ENCODE data around the gene P2RX6. TPM values are rescaled to one million over a fixed set of nuclear protein-coding genes. Genes with fewer than 3 reads are reported as not detected.

P2RX6 gene
- total and polyA plus RNA-seq, 2 of the 4 experiments (the other 2 are of a cell fraction): 0.90 to 1.6 TPM

GRCh38 chr22:21030621-21031544 lies 15.9 kb downstream of the P2RX6 start:
- dilution Hi-C loops (cut with HindIII; ENCODE audit: low sequenced_read_pairs, unreplicated experiment) (no loop called here), in situ Hi-C loops (cut with MboI; ENCODE audit: low sequenced_read_pairs) (no loop called here), intact Hi-C loops (cut with micrococcal nuclease) (no loop called here)
- H3K36me3 ChIP-seq (ENCODE audit: control insufficient read depth, insufficient read depth, low read length): no peaks in the 10 kb centered on the region
- H3K27me3 ChIP-seq (ENCODE audit: control insufficient read depth, insufficient read depth, low read length): peaks cover 34% of the 10 kb centered on the region
- no peak overlapping the region for H3K27ac ChIP-seq (ENCODE audit: insufficient read depth, low read length)
- no peak overlapping the region for H3K14ac ChIP-seq (replicated peaks; ENCODE audit: low read depth, low read length)
- H4K8ac ChIP-seq (ENCODE audit: low read depth in 2 of 2, low read length in 2 of 2): no peak overlapping the region
- no peak overlapping the region for H3K4me3 ChIP-seq (ENCODE audit: insufficient read depth, low read depth, low read length)
- no peak overlapping the region for H2AK5ac ChIP-seq (ENCODE audit: low read depth, low read length)
- BruUV-seq (replicated peaks): no TSS peak
- no peaks in the 10 kb centered on the region for H3K9me3 ChIP-seq (ENCODE audit: control insufficient read depth, insufficient read depth, low read length)
- no peak overlapping the region for H3K23ac ChIP-seq (ENCODE audit: low read depth, low read length)
- no peak overlapping the region for H3K18ac ChIP-seq (ENCODE audit: low read depth, low read length)
- H2BK15ac ChIP-seq (ENCODE audit: low read depth, low read length): no peak overlapping the region
- H3K79me1 ChIP-seq (ENCODE audit: low read depth in 1 of 2, low read length in 2 of 2): no peaks in the 10 kb centered on the region
- H2AK9ac ChIP-seq (replicated peaks; ENCODE audit: low read depth, low read length, poor library complexity): no peak overlapping the region
- H3K4me1 ChIP-seq (ENCODE audit: control insufficient read depth, insufficient read depth, low read length): peaks cover 3% of the 10 kb centered on the region; the same call in 1 of the 2 replicates
- ATAC-seq (ENCODE audit: low read depth): no peak
- no peak overlapping the region for H4K91ac ChIP-seq (ENCODE audit: insufficient read depth, low read depth, low read length)
- no peak overlapping the region for H3K4ac ChIP-seq (ENCODE audit: low read depth, low read length)
- no peak overlapping the region for H4K5ac ChIP-seq (ENCODE audit: low read depth, low read length)
- no peaks in the 10 kb centered on the region for H3K9me1 ChIP-seq (ENCODE audit: insufficient read depth, low read length)
- no peak overlapping the region for H3K4me2 ChIP-seq (ENCODE audit: low read depth, low read length)
- TF ChIP-seq CEBPB (IDR thresholded peaks at IDR 0.05; ENCODE audit: low read depth, low read length): no peak
- DNase-seq: no peak
- no peak overlapping the region for H2AFZ ChIP-seq (replicated peaks; ENCODE audit: low read length, poor library complexity)
- no peak overlapping the region for H2BK120ac ChIP-seq (ENCODE audit: low read depth, low read length)
- H4K20me1 ChIP-seq (ENCODE audit: insufficient read depth, low read length): no peaks in the 10 kb centered on the region
- CTCF ChIA-PET: no interaction called here
- POLR2A ChIA-PET (ENCODE audit: unreplicated experiment): no interaction called here
- no peak overlapping the region for H3K9ac ChIP-seq (ENCODE audit: low read depth, low read length)
- no peak overlapping the region for H3K56ac ChIP-seq (ENCODE audit: extremely low read depth, insufficient read depth, low read length)
- H2BK5ac ChIP-seq (ENCODE audit: low read depth, low read length, poor library complexity, severe bottlenecking): no peak overlapping the region
- WGBS, 2 experiments (ENCODE audit: extremely low coverage in 2 of 2, insufficient read length in 1 of 2): 90% methylated on average over 36 of the region's 40 CpGs; no CpG with 5 or more reads in 1 of the 2 experiments
- H2BK20ac ChIP-seq (ENCODE audit: low read depth, low read length): no peak overlapping the region
